PC-9 (cell line): ENCODE measurements around the gene OSGEP.

Experiments
- EZH2 ChIP-seq: fragments of 200-600 bp; sonication (generic); IDR thresholded peaks from 2 replicates; pipeline ENCODE4 v1.8.0; 2017; ENCODE audit warnings: antibody characterized with exemption, low read depth
- TF ChIP-seq, protein P1 (sequence below): fragments of 200-600 bp; sonication (generic); conservative IDR thresholded peaks from 2 replicates; pipeline ENCODE4 v1.6.1; 2017; ENCODE audit warnings: mixed run types, antibody characterized with exemption, mild to moderate bottlenecking, moderate library complexity

DNA sequence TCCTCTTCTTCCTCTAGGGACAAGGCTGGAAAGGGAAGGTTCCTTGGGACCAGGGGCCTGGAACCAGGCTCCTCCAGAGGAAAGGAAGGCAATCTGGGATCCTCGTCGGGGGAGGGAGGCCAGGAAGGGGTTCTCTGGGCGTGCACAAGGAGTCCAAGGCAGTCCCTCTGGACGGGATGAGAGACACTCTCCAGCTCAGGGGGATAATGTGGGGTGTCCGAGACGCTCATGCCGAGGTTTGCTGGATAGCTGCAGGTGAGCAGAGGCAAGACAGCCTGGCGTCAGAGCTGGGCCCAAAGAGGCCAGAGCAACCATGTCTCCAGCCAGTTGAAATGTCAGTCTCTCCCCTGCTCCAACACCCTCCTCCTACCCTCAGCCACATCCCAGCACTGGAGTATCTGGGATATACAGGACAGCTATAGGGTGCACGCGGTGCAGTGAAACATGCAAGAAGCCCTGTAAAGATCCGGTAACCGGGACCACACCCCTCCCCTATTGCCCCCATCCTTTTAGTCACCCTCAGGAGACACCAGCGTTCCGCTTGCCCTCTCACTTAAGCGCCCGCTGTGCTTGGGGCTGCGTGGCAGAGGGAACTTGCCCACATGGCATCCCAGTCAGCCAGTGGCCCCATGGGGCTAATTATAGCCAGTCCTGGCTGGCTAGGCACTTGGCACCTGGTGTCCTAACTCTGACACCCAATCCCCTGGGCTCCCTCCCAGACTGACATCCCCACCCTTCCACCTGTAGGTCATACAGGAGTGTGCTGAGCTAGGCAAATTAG lies 18.8 kb downstream of the OSGEP start, which contains the start of gene KLHL33:
- TF ChIP-seq, protein P1, sequence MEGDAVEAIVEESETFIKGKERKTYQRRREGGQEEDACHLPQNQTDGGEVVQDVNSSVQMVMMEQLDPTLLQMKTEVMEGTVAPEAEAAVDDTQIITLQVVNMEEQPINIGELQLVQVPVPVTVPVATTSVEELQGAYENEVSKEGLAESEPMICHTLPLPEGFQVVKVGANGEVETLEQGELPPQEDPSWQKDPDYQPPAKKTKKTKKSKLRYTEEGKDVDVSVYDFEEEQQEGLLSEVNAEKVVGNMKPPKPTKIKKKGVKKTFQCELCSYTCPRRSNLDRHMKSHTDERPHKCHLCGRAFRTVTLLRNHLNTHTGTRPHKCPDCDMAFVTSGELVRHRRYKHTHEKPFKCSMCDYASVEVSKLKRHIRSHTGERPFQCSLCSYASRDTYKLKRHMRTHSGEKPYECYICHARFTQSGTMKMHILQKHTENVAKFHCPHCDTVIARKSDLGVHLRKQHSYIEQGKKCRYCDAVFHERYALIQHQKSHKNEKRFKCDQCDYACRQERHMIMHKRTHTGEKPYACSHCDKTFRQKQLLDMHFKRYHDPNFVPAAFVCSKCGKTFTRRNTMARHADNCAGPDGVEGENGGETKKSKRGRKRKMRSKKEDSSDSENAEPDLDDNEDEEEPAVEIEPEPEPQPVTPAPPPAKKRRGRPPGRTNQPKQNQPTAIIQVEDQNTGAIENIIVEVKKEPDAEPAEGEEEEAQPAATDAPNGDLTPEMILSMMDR = no peak
- no peak for TF ChIP-seq EZH2
